GM03348 (cell line): ENCODE results near the gene ASH1L.
"Not testable (repeated sequence)": the region's sequence is repeated elsewhere in the genome, so short reads cannot be mapped to it uniquely, and the experiment has no call there.

ENCODE experiments used
- DNase-seq: peaks from one replicate; pipeline ENCODE4 v3.0.0; 2012; ENCODE audit warnings: low spot score

ASH1L gene

GRCh38 chr1:155305881-155306391, 256.7 kb downstream of the ASH1L start:
- peak; percentile 61 for DNase-seq

DNA sequence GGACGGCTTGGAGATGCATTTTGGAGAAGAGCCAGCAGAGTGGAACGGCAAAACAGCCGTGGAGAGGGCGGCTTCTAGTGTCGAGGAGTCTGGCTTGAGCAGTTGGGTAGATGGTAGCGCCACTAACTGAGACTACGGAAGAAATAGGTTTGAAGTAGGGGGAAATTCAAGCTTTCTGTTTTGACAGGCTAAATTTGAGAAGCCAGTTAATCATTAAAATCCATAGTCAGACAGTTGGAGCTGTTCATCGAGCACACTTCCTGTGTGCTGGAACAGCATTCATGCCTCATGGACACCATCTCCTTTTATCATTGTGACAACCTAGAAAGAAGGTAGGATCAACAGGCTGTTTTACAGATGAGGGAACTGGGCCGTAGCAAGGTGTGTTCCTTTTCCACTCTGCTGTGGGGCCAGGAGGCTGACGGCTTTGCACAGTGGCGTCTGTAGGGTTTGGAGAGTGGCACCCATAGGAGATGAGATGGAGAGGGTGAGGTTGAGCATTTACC, 258.0 kb downstream of the ASH1L start:
- no peak for DNase-seq

DNA sequence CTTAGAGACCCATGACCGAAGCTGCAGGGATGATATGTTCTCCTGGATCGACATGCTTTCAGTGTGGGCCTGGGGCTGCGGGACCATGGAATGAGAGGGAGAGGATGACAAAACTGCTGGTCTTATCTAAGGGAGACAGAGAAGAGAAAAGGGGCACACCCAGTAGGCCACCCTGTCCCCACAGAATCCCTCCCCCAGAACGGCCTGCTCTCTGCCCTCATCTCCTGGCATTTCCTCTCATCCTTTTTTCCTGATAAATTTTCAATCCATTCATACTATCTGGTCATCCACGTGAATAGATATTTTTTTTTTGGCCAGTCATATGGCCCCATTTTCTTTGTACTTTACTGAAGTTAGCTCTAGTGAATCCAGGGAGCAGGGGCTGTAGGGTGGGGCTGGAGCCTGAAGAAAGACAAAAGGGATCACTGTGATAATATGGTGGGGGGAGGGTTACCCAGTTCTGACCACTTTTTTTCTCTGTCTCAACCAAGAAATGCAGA, 261.2 kb downstream of the ASH1L start, which contains the start of gene PKLR:
Gene PKLR (minus strand): TSS at position 97 of the 500 bp plus-strand sequence. CDS start 43 bp downstream, at position 54.
- no peak for DNase-seq

- no peak for DNase-seq
Observed at GRCh38 chr1:155300553-155301329, 261.9 kb downstream of the ASH1L start.

DNA sequence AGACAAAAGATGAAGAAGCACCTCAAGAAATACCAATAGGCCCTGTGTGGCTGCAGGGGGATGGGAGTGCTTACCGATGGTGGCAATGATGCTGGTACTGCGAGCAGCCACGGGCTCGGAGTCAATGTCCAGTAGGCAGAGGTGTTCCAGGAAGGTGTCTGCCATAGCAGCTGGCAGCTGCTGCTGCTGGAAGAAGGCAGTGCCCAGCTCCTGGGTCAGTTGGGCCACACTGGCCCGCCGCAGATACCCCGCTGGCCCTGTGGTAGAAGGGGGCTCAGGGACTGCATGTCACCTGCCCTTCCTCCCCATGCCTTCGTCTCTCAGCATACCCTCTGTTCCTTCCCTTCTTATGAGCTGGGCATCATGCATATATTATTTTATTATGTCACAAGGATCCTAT, 262.6 kb downstream of the ASH1L start:
- no peak for DNase-seq

DNA sequence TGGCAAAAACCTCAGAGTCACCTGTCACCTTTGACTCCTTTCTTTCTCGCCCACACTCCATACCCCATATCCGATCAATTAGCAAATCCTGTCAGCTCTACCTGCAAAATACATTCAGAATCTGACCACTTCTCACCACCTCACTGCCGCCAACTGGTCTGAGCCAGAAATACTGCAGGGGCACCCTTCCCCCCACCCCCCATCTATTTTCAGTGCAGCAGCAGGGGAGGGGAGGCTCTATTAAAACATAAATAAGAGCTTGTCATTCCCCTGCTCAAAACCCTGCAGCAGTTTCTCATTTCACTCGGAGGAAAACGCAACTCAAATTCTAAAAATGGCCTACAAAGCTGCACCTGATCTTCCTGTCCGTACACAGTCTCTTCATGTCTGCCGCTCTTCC, 265.2 kb downstream of the ASH1L start:
- no peak for DNase-seq

GRCh38 chr1:155296661-155297060, 265.9 kb downstream of the ASH1L start:
- DNase-seq = no peak

- DNase-seq = no peak
Observed at GRCh38 chr1:155295942-155296267, 266.7 kb downstream of the ASH1L start.

DNA sequence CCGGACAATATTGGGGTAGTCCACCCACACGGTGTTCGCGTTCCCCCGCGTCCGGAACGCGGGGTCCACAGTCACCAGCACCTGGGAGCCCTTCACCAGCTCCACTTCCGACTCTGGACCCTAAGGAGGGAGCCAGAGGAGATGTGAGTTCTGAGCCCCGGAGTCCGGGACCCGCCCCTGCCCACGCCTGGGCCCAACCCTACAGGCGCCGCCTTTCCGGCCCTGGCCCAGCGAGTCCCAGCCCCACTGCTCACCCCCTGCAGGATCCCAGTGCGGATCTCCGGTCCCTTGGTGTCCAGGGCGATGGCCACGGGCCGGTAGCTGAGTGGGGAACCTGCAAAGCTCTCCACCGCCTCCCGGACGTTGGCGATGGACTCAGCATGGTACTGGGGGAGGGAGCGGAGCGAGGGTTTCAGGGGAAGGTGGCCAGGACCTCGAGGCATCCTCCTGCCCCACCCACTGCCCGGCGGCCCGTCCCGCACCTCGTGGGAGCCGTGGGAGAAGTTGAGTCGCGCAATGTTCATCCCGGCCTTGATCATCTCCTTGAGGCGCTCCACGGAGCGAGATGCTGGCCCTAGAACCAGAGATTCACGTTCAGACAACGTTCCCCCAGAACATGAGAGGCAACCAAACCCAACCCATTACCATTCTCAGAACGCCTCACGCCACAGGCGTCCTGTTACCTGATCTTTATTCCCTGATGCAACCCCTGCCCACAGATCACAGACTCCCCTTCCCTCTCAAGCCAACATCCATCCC, 267.2 kb downstream of the ASH1L start:
- peak; percentile 22 for DNase-seq

DNA sequence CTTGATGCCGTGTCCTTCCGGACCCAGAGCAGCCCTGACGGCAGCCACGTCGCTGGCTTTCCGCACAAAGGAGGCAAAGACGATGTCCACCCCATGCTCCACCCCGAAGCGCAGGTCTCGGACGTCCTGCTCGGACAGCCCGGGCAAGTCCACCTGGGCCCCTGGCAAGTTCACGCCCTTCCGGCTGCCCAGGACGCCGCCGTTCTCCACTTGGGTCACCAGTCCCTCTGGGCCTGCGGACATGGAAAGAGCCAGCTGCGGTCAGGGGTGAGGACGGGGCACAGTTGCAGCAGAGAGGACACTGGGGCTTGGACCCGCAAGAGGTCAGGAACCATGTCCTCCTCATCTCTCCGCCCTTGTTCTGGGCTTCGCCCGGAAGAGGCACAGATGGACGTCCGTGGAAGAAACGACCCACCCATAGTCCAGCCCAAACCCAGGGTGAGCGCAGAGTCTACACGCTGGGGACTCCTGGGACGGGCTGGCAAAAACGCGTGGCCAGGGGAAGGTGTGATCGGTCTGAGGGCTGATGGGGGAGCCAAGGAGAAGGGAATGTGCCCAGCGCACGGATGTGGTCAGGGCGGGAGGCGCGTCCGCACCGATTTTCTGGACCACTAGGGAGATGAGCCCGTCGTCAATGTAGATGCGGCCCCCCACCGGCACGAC, 268.0 kb downstream of the ASH1L start:
- DNase-seq = no peak

DNA sequence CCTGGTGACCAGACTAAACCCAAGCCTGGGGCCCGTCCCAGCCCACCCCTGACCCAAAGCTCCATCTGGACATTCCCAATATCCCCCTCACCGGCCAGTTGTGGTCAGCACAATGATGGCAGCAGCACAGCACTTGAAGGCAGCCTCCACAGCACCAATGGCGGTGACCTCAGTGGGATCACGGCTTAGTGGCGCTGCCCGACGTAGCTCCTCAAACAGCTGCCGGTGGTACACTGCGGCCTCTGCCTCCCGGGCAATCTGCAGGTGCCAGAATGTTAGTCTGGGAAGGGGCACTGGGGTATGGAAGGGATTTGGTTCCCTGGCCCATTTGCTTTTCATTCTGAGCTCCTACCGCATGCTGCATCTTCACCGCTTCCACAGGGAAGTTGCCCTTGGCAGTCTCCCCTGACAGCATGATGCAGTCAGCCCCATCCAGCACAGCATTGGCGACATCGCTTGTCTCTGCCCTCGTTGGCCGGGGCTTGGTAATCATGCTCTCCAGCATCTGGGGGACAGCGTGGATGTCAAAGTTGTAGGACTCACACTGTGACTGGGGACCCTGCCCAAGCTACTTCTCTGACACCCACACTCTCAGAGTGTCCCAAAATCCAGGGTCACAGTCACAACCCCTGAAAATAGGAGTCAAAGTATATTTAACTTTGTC, 269.4 kb downstream of the ASH1L start:
- no peak for DNase-seq

DNA sequence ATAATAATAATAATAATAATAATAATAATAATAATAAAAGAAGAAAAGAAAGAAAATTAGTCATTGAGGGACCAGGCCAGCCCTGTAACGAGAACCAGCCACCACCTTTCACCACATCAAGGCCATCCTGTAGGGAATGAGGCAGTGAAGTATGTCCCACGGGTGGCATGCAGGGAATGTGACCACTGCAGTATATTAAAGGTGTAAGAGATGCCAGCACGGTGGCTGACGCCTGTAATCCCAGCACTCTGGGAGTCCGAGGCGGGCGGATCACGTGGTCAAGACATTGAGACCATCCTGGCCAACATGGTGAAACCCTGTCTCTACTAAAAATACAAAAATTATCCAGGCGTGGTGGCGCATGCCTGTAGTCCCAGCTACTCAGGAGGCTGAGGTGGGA, 271.6 kb downstream of the ASH1L start:
- DNase-seq = not testable (repeated sequence)

GRCh38 chr1:155287987-155288543, 274.5 kb downstream of the ASH1L start:
- DNase-seq = no peak

- no peak for DNase-seq
Observed at GRCh38 chr1:155286544-155286943, 276.1 kb downstream of the ASH1L start.

- no peak for DNase-seq
Observed at GRCh38 chr1:155285631-155286044, 277.0 kb downstream of the ASH1L start.
